ENCODE measurements around the gene ERFE. TPM values are rescaled to one million over a fixed set of nuclear protein-coding genes. Genes with fewer than 3 reads are reported as not detected.

The ERFE gene
- total and polyA plus RNA-seq, 2 of the 4 experiments (the other 2 are of a cell fraction): 1.3 to 3.5 TPM

DNA sequence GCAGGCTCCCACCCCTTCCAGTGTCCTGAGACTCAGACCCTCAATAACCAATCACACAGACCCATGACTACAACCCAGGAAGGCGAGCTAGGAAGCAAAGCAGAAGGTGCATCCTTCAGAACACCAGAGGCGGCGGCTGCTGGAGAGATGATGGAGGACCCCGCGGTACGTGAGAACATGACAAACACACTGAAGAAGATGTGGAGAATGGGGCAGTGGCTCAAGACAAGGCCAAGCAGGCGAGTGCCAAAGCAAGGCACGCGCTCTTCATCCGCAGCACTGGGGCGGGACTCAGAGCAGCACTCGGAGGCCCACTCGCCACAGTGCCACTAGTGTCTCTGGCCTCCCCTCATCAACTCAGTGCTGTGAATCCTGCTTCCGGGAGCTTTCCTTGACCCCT, 13.7 kb downstream of the ERFE start:
- ATAC-seq (ENCODE audit: low read depth): no peak

More for the DNA sequence above, 13.7 kb downstream of the ERFE start:
- Histone ChIP-seq H2BK20ac (ENCODE audit: low read depth, low read length) (no peak overlapping the region), H3K56ac (ENCODE audit: extremely low read depth, insufficient read depth, low read length) (no peak overlapping the region), H3K18ac (ENCODE audit: low read depth, low read length) (no peak overlapping the region; the same call in 1 of the 2 replicates), H3K9ac (ENCODE audit: low read depth, low read length) (no peak overlapping the region), H3K9me1 (ENCODE audit: insufficient read depth, low read length) (peaks cover 36% of the 10 kb centered on the region), H3K23ac (ENCODE audit: low read depth, low read length) (0 out of 2 replicates have a peak overlapping the region, but pooled peaks have one; percentile 17), H3K79me1 (ENCODE audit: low read depth in 1 of 2, low read length in 2 of 2) (peaks cover 13 to 57% of the 10 kb centered on the region in 2 experiments; a peak in 3 of 4 replicates), H3K14ac (replicated peaks; ENCODE audit: low read depth, low read length) (peak overlapping the region; percentile 25; the same call in 1 of the 2 replicates), H2BK15ac (ENCODE audit: low read depth, low read length) (no peak overlapping the region), H3K36me3 (ENCODE audit: control insufficient read depth, insufficient read depth, low read length) (peaks cover 47% of the 10 kb centered on the region), H2AK9ac (replicated peaks; ENCODE audit: low read depth, low read length, poor library complexity) (no peak overlapping the region), H3K4me1 (ENCODE audit: control insufficient read depth, insufficient read depth, low read length) (peaks cover 30% of the 10 kb centered on the region), H3K4me2 (ENCODE audit: low read depth, low read length) (no peak overlapping the region), H3K4ac (ENCODE audit: low read depth, low read length) (peak overlapping the region; percentile 58; the same call in 1 of the 2 replicates), H3K27ac (ENCODE audit: insufficient read depth, low read length) (peak overlapping the region; percentile 38; the same call in 1 of the 2 replicates), H4K5ac (ENCODE audit: low read depth, low read length) (no peak overlapping the region), H2AFZ (replicated peaks; ENCODE audit: low read length, poor library complexity) (peak overlapping the region; percentile 8), H3K27me3 (ENCODE audit: control insufficient read depth, insufficient read depth, low read length) (no peaks in the 10 kb centered on the region), H4K8ac (ENCODE audit: low read depth in 2 of 2, low read length in 2 of 2) (no peak overlapping the region; a peak in 1 of 4 replicates), H4K91ac (ENCODE audit: insufficient read depth, low read depth, low read length) (no peak overlapping the region), H2BK120ac (ENCODE audit: low read depth, low read length) (no peak overlapping the region), H3K9me3 (ENCODE audit: control insufficient read depth, insufficient read depth, low read length) (no peaks in the 10 kb centered on the region), H2BK5ac (ENCODE audit: low read depth, low read length, poor library complexity, severe bottlenecking) (peak overlapping the region; percentile 43), H3K4me3 (ENCODE audit: insufficient read depth, low read depth, low read length) (no peak overlapping the region), H2AK5ac (ENCODE audit: low read depth, low read length) (0 out of 2 replicates have a peak overlapping the region, but pooled peaks have one; percentile 7), H4K20me1 (ENCODE audit: insufficient read depth, low read length) (peaks cover 8% of the 10 kb centered on the region)
- ChIA-PET CTCF (no interaction called here), POLR2A (ENCODE audit: unreplicated experiment) (no interaction called here)
- dilution Hi-C loops (cut with HindIII; ENCODE audit: low sequenced_read_pairs, unreplicated experiment) (no loop called here), in situ Hi-C loops (cut with MboI; ENCODE audit: low sequenced_read_pairs) (no loop called here), intact Hi-C loops (cut with micrococcal nuclease) (loop anchor here (10.0 kb wide), 1 partner anchor 178 kb away; no protein-coding TSS in a partner anchor)
- WGBS, 2 experiments (ENCODE audit: extremely low coverage in 2 of 2, insufficient read length in 1 of 2): 100% methylated on average over 3 of the region's 14 CpGs; no CpG with 5 or more reads in 1 of the 2 experiments
- TF ChIP-seq NFE2L2 (IDR thresholded peaks at IDR 0.05; ENCODE audit: low read depth, low read length) (no peak), POLR2A (IDR thresholded peaks at IDR 0.05; ENCODE audit: low read depth, low read length) (no peak), FOS (IDR thresholded peaks at IDR 0.05; ENCODE audit: low read depth, low read length) (no peak), RFX5 (IDR thresholded peaks at IDR 0.05; ENCODE audit: low read depth, low read length) (no peak), RAD21 (IDR thresholded peaks at IDR 0.05; ENCODE audit: low read length) (no peak), MAZ (IDR thresholded peaks at IDR 0.05; ENCODE audit: borderline replicate concordance, low read depth, low read length) (no peak), SMC3 (IDR thresholded peaks at IDR 0.05; ENCODE audit: low read depth, low read length) (no peak), MXI1 (IDR thresholded peaks at IDR 0.05; ENCODE audit: borderline replicate concordance, low read depth, low read length) (no peak)
- TF ChIP-seq, protein P1, sequence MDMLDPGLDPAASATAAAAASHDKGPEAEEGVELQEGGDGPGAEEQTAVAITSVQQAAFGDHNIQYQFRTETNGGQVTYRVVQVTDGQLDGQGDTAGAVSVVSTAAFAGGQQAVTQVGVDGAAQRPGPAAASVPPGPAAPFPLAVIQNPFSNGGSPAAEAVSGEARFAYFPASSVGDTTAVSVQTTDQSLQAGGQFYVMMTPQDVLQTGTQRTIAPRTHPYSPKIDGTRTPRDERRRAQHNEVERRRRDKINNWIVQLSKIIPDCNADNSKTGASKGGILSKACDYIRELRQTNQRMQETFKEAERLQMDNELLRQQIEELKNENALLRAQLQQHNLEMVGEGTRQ (IDR thresholded peaks at IDR 0.05; ENCODE audit: low read depth, low read length): no peak
- TF ChIP-seq, protein P2, sequence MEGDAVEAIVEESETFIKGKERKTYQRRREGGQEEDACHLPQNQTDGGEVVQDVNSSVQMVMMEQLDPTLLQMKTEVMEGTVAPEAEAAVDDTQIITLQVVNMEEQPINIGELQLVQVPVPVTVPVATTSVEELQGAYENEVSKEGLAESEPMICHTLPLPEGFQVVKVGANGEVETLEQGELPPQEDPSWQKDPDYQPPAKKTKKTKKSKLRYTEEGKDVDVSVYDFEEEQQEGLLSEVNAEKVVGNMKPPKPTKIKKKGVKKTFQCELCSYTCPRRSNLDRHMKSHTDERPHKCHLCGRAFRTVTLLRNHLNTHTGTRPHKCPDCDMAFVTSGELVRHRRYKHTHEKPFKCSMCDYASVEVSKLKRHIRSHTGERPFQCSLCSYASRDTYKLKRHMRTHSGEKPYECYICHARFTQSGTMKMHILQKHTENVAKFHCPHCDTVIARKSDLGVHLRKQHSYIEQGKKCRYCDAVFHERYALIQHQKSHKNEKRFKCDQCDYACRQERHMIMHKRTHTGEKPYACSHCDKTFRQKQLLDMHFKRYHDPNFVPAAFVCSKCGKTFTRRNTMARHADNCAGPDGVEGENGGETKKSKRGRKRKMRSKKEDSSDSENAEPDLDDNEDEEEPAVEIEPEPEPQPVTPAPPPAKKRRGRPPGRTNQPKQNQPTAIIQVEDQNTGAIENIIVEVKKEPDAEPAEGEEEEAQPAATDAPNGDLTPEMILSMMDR (conservative IDR thresholded peaks at IDR 0.05; ENCODE audit: low read depth, low read length): no peak
- DNase-seq: no peak
- no TSS peak for BruUV-seq (replicated peaks)

Data from IMR-90 (cell line).